GM06990 (cell line): ENCODE results near the gene CDC25B.

Experiments used
- DNase-seq: peaks from one replicate; pipeline ENCODE4 v3.0.0-alpha.2; 2011; ENCODE audit not compliant: insufficient read length; ENCODE audit errors: extremely low read depth
- H3K27me3 ChIP-seq: replicated peaks from 2 replicates; pipeline ENCODE4 v1.6.0; 2011; ENCODE audit warnings: low read length; ENCODE audit not compliant: control insufficient read depth, insufficient read depth
- H3K36me3 ChIP-seq: 2 replicates; pipeline ENCODE4 v1.5.1; 2011; ENCODE audit warnings: low read length; ENCODE audit not compliant: control insufficient read depth, insufficient read depth
- H3K4me3 ChIP-seq: replicated peaks from 2 replicates; pipeline ENCODE4 v1.5.1; 2011; ENCODE audit warnings: low read depth, mild to moderate bottlenecking, control low read depth, low read length
- TF ChIP-seq, protein P1 (sequence below): IDR thresholded peaks from 2 replicates; pipeline ENCODE4 v1.5.1; 2011; ENCODE audit warnings: low read length, control low read depth, mild to moderate bottlenecking, inconsistent platforms; ENCODE audit not compliant: insufficient read depth, poor library complexity, severe bottlenecking

CDC25B gene

DNA sequence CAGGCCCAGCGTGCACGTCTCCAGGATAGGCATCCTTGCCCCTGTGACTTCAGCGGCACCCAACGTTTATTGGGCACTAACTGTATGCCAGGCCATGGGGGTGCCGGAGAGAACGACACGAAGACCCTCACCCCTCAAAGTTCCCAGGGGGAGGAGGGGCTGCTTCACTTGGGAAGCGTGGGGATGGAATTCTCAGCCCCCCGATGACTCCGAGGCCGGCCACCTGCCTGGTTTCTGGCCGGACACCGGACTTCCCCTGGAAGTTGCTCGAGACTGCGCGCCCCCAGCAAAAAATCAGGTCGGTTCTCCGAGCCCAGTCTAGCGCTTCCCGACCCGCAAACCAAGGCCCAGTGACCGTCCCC lies 50.2 kb downstream of the CDC25B start:
- Histone ChIP-seq H3K36me3 (no peaks in the 10 kb centered on the region), H3K4me3 (peak overlapping the region; percentile 96), H3K27me3 (no peaks in the 10 kb centered on the region)
- DNase-seq = no peak
- TF ChIP-seq, protein P1, sequence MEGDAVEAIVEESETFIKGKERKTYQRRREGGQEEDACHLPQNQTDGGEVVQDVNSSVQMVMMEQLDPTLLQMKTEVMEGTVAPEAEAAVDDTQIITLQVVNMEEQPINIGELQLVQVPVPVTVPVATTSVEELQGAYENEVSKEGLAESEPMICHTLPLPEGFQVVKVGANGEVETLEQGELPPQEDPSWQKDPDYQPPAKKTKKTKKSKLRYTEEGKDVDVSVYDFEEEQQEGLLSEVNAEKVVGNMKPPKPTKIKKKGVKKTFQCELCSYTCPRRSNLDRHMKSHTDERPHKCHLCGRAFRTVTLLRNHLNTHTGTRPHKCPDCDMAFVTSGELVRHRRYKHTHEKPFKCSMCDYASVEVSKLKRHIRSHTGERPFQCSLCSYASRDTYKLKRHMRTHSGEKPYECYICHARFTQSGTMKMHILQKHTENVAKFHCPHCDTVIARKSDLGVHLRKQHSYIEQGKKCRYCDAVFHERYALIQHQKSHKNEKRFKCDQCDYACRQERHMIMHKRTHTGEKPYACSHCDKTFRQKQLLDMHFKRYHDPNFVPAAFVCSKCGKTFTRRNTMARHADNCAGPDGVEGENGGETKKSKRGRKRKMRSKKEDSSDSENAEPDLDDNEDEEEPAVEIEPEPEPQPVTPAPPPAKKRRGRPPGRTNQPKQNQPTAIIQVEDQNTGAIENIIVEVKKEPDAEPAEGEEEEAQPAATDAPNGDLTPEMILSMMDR = no peak

DNA sequence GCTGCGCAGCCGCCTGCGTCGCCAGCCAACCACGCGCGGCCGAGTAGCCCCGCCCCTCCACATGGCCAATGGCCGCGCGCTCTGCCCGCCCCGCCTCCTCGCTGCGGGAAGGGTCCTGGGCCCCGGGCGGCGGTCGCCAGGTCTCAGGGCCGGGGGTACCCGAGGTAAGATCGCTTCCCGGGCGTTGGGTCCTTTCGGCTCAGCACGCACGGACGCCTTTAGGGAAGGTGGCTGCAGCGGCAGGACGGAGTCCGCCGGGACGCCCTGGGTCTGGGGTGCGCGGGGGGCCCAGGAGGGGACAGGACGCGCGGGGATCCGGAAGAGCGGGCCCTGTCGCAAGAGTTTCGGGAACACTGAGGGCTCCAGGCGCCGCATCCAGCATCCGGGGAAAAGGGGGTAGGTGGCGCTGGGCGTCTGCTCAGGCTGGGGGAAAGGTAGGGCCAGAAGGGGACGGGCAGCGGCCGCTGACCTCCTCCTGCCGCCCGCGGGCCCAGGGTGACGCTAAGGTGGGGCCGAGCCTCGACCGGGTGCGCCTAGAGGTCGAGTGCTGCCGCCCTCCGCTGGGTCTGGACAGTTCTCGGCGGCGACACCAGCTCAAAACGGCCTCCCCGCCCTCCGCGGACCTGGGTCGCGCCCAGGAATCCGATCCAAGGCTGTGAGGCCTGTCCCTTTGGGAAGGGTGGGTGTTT lies 50.8 kb downstream of the CDC25B start, which contains the start of gene MAVS:
Gene MAVS, plus strand, starts transcription at position 95 of the 689 bp plus-strand sequence. CDS start 7,791 bp downstream, outside the sequence.
- H3K27me3 ChIP-seq = no peaks in the 10 kb centered on the region
- DNase-seq = peak; percentile 90
- TF ChIP-seq, protein P1 = peak; percentile 19
- no peaks in the 10 kb centered on the region for H3K36me3 ChIP-seq
- peak within 1 kb of the TSS; percentile 96 for H3K4me3 ChIP-seq

DNA sequence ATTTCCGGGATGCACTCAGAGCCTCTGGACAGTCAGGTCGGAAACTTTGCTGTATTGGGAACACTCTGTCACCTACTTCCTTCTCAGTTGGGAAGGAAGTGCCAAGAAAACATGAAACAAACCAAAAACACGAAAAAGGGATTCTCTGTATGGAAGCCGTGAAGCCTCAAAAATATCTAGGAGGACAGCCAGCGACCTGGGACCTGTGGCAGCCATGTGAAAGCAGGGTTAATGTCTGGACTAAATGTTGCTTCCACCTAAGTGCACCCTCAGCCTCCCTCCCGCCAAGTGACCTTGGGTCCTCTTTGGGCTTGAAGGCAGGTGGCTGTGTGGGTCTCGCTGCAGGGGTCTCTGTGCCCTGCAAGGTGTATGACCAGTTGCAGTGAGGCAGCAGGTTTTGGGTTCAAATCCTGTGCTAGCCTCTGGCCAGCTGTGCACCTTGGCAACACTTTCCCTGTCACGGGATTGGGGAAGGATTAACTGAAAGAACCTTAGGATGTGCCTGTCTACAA lies 51.4 kb downstream of the CDC25B start:
- TF ChIP-seq, protein P1 = no peak
- H3K36me3 ChIP-seq = no peaks in the 10 kb centered on the region
- no peak for DNase-seq
- no peaks in the 10 kb centered on the region for H3K27me3 ChIP-seq
- peak overlapping the region; percentile 96 for H3K4me3 ChIP-seq

DNA sequence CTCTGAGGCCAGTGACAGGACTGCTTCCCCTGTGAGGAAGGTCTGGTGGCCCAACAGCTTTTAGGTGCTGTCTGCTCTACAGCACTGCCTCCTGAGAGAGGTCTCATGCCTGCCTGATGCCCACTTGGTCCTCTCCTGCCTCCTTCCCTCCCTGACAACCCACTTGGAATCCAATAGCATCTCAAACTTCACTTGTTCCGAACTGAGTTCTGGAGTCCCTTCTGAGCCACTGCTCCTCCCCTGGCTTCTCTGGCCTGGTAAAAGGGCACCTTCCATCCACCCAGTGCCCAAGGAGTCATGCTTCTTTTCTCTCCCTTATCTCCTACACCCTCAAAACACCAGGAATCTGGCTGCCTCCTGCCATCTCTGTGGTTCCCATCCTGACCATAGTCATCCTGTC lies 52.5 kb downstream of the CDC25B start:
- no peak overlapping the region for H3K4me3 ChIP-seq
- no peaks in the 10 kb centered on the region for H3K36me3 ChIP-seq
- TF ChIP-seq, protein P1 = no peak
- H3K27me3 ChIP-seq = no peaks in the 10 kb centered on the region
- no peak for DNase-seq

DNA sequence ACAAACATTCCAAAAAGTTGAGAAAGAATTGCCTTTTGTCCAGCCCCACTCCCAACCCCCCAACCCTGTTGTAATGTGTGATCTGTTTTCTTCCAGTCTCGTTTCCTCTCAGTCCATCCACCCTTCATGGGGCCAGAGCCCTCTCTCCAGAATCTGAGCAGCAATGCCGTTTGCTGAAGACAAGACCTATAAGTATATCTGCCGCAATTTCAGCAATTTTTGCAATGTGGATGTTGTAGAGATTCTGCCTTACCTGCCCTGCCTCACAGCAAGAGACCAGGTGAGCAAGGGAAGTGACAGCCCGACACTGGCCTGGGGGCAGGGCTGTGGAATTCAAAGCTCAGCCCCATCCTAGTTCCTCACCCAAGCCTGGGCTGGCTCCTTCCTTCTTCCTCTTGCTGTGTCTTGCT lies 58.4 kb downstream of the CDC25B start:
- H3K27me3 ChIP-seq = no peaks in the 10 kb centered on the region
- no peak for DNase-seq
- peaks cover 16% of the 10 kb centered on the region for H3K36me3 ChIP-seq
- TF ChIP-seq, protein P1 = no peak
- no peak overlapping the region for H3K4me3 ChIP-seq
